Peyer's patch (tissue), 4 donors: ENCODE measurements around the gene DNAJC6.

Experiments used
- CTCF ChIP-seq, 6 experiments: fragments of 450-650 bp in 4 of 6; fragments of 200-600 bp in 2 of 6; sonication (generic) in 1 of 6; IDR thresholded peaks; one replicate each; pipeline ENCODE4 v1.5.1; 2017 to 2019; ENCODE audit warnings: antibody characterized with exemption in 6 of 6, mild to moderate bottlenecking in 3 of 6, moderate library complexity in 1 of 6
- POLR2A ChIP-seq, 2 donors: fragments of 450-650 bp; IDR thresholded peaks; one replicate each; pipeline ENCODE4 v1.5.1; 2017; ENCODE audit warnings: antibody characterized with exemption in 2 of 2, mild to moderate bottlenecking in 2 of 2, moderate library complexity in 2 of 2

- TF ChIP-seq CTCF (IDR thresholded peaks at IDR 0.05) (no peak), POLR2A (IDR thresholded peaks at IDR 0.05) (no peak)
These were observed 2.4 kb downstream of the DNAJC6 start for GRCh38 chr1:65311760-65312159.
